ENCODE results near the gene UTP15.

UTP15 gene

GRCh38 chr5:73565969-73566547 is 515 bp downstream of the UTP15 start:
- DNase-seq: no peak

GRCh38 chr5:73582285-73583145 is 17.0 kb downstream of the UTP15 start:
- DNase-seq: no peak

DNA sequence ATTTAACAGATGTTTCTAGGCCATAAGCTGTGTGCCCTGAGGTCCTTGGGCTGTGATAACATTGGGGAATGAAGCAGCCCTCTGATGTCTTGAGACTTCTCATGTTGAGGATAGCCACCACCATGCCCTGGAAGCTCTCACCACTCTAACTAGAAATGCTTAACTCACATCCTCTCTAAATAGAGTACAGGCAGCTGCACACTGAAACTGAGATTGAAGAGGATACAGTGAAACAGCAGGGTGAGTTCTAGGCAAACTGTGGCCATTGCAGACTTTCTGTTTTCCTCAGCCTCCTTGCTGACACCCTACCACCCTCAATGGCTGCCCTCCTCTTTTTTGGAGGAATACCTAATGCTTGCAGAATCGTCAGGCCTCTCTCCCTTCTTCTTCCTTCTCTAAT is 22.4 kb downstream of the UTP15 start:
- DNase-seq: peak in 1 of 5 experiments; percentile 12

GRCh38 chr5:73591102-73591695 is 25.7 kb downstream of the UTP15 start:
- DNase-seq: peak in 2 of 5 experiments; percentile 40 to 71

DNA sequence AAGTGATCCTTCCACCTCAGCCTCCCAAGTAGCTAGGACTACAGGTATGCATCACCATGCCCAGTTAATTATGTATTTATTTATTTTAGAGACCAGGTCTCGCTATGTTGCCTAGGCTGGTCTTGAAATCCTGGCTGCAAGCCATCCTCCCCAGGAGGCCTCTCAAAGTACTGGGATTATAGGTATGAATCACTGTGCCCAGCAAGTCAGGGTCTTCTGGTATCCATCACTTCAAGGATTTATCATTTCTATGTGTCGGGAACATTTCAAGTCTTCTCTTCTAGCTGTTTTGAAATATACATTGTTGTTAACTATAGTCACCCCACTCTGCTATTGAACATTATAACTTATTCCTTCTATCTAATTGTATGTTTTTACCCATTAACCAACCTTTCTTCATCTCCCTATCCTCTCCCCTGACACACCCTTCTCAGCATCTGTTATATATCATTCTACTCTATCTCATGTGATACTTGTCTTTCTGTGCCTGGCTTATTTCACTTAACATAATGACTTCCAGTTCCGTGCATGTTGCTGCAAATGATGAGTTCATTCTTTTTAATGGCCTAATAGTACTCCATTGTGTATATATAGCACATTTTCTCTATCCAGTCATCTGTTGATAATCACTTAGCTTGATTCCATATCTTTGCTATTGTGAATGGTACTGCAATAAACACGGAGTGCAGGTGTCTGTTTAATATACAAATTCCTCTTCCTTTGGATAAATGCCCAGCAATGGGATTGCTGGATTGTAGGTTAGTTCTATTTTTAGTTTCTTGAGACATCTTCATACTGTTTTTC is 26.4 kb downstream of the UTP15 start:
- no peak for DNase-seq

DNA sequence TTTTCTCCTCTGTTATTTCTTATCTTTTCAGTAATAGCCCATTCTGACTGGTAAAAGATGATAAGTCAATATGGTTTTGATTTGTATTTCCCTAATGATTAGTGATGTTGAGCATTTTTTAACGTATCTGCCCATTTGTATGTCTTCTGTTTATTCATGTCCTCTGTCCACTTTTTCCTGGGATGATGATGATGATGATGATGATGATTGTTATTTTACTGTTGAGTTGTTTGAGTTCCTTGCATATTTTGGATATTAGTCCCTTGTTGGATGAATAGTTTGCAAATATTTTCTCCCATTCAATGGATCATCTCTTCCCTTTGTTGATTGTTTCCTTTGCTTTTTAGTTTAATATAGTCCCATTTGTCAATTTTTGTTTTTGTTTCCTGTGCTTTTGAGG is 27.0 kb downstream of the UTP15 start:
- DNase-seq: no peak

DNA sequence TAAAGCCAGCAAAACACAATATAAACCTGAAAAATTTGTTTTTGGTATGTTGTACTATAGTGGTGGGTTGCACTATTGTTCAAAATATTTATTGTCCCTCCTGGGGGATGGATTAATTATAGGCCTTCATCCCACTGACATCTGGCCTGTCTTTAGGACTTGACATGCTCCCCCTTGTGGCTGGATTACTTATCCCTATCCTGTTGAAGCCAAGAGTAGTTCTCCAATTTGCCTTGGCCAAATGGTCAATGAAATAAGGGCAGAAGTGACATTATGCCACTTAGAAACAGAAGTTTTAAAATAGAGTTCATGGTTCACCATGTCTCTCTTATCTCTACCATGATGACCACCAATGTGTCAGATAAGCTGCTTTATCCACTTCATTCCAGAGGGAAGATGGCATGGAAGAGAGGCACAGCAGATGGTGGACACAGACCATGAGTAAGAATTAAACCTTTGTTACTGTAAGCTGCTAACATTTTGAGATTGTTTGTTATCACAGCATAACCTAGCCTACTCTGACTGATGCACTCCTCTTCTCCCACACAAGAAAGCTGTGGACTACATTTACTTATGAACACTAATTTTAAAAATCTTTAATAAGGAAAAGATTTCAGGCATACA is 31.3 kb downstream of the UTP15 start:
- peak in 1 of 5 experiments; percentile 7 for DNase-seq

DNA sequence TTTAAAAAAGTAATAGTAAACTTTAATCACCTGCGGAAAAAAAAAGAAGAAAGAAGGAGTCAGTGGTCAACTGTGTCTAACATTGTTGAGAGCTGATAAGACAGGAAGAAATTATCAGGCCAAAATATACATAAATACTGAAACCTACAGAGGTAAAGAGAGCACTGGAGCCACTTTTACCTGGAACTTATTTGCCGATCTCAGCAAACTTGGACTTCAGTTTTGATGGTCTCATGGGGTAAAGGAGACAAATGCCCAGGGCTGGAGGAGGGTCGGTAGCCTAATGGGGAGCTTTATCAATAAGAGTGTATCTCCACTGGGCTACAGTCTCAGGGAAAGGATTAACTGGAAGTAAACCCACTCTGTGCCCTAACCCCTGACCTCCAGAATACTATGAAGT is 33.8 kb downstream of the UTP15 start:
- DNase-seq: no peak

GRCh38 chr5:73603998-73604397 is 38.5 kb downstream of the UTP15 start:
- peak in 1 of 5 experiments; percentile 19 for DNase-seq

- DNase-seq: no peak
These were observed 39.9 kb downstream of the UTP15 start for GRCh38 chr5:73605223-73606087.

DNA sequence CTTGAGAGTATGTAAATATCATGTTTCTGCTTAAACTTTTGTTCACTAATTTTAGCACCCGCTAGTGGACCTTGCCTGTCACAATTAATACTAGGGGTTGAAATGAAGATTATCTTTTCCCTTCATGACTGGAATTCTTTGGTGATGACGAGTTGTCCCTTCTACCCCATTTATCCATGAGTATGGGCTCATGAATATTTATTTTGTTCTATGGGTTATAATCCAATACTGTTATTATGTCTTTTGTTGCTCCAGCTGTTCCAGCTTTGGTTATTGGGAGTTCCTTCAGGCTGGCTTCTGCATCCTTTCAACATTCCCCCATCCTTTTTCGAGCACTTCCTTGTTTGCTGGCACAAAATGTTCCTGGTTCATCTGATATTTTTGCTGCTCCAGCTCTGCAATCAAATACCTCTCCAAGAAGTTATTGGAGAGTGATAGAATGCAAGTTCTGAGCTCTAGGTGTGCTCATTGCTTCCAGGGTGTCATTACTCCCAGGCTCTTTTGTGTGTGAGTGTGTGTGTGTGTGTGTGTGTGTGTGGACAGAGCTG is 40.7 kb downstream of the UTP15 start:
- no peak for DNase-seq

DNA sequence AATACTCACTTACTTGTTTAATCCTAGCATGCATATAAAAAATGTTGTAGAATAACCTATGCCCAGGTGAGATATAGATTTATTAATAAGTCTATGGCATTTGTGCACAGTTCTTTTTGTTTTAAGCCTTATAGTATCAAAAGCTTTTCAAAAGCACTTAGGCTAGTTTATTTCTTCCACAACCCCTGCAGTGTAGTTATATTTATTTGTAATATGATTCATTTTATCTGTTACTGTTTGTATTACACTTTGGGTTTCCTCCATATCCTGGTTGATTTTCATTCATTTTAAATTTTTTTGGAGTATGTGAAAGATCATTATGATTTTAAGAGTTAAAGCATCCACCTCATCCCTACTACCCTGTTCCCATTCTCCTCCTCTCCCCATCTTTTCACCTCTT is 41.7 kb downstream of the UTP15 start:
- no peak for DNase-seq

DNA sequence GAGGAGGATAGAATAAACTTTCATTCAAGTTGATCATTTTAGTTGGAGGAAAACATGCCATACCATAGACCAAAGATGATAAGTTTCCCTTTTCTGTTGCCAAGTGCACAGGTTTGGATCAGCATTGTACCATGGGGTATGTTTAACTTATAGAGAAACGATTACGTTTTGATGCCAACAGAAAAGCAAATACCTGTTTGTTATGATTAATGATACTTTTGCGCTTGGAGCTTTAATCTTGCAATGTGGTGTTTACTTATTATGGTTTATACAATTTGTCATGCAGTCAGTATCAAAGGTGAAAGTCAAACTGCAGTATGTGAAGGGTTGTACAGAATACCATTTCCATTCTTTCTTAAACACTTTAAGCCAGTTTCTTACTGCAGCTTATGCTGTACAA is 47.3 kb downstream of the UTP15 start:
- no peak for DNase-seq

- DNase-seq: no peak
These were observed 49.5 kb downstream of the UTP15 start for GRCh38 chr5:73615085-73615484.

GRCh38 chr5:73615947-73616346 is 50.4 kb downstream of the UTP15 start:
- DNase-seq: no peak

DNA sequence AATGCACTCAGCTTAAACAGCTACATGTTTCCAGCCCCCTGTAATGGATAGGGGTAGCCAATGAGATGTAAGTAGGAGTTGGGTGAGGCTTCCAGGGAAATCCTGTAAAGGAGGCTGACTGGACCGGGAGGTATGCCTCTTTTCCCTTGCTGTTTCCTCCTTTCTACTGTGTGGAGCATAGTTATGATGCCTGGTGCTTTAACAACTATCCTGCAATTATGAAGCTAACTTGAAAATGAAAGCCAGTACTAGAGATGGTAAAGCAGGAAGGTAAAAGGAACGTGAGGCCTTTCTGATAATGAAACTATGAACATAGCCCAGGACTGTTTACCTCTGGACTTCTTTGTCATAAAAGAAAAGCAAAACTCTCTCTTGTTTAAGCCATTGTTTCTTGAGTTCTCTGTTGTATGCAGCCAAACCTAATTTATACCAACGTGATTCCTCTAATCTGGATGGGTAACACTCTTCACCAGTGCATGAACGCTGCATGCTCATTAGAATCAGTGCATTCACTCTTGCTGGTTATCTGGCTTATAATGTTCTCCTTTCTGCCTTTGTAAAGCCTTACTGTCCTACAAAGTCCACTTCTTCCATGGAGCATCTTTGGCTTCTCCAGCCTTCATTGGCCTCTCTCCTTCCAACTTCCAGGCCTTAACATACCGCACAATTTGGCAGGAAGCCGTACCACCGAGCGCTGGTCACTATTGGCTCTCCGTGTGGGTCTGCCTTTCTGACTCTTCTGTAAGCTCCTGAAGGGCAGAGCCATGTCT is 52.2 kb downstream of the UTP15 start:
- DNase-seq: no peak

DNA sequence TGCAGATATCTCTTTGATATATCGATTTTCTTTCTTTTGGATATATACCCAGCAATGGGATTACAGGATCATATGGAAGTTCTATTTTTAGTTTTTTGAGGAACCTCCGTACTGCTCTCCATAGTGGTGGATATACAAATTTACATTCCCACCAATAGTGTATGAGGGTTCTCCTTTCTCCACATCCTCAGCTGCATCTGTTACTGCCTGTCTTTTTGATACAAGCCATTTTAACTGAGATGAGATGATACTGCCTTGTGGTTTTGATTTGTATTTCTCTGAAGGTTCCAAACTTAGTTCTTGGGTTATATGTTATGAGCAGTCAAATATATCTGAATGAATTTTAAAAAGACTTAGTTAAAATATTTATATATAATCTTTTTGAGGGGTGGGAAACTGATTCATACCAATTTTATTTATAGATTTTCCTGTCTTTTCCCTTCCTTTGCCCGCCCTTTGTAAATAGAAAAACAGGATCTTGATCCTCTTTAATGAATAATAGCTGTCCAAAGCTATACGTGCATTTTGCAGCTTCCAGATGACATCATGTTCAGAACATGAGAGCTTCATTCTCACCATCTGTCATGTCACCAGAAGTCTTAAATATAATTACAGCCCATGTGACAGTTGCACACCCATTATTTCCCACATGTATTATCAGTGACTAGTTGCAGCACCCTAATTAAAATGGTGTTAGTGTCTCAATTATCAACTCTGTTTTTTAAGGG is 54.2 kb downstream of the UTP15 start:
- DNase-seq: no peak

DNA sequence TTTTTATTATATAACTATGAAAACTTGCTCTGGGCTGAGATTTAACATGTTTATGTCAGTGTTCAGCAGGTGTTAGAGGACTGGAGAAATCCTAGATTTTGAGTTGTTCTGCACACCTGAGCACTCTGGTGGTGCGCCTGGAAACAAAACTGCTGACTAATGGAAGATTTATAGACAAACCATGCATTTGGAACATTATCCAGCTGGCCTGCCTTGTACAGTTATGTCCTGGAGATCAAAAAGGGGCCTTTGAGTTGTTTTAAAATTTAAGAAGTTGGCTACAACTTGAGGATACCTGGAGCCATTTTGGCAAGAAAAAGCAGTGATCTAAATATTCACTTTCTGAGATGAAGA is 54.8 kb downstream of the UTP15 start:
- no peak for DNase-seq

GRCh38 chr5:73623060-73623459 is 57.5 kb downstream of the UTP15 start:
- DNase-seq: no peak

GRCh38 chr5:73623901-73624404 is 58.4 kb downstream of the UTP15 start:
- DNase-seq: no peak

Data from T-helper 2 cell (primary cell).